SH-SY5Y (cell line): ENCODE measurements around the gene PHLDB2.

Source experiments
- GATA2 ChIP-seq: IDR thresholded peaks from 2 replicates; pipeline ENCODE4 v1.6.1; 2011; ENCODE audit warnings: mild to moderate bottlenecking, low read depth, low read length
- GATA3 ChIP-seq: IDR thresholded peaks from 2 replicates; pipeline ENCODE4 v1.6.1; 2011; ENCODE audit warnings: low read depth, mild to moderate bottlenecking, low read length, moderate library complexity

DNA sequence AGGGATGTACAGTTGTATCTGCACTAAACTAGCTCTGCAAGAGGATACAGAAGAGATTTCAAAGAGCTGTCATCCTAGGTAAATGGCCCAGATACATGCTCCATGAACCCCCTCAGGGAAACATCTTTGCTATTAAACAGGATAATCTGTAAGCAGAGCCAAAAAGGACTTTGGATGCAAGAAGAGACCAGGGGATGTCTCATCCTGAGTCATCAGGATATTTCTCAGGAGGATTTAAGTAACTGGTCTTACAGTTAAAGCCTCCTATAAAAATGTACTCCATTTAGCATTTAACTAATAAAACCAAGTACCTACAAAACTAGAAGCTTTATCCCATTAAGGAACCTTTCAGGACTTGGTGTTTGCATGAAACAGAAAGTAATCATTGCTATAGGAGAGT is 48.2 kb upstream of the PHLDB2 start:
- TF ChIP-seq GATA2 (no peak), GATA3 (no peak)
